Sigmoid colon (tissue), 4 donors: Measurements from ENCODE around the gene CAPN13.

ENCODE experiments used
- EP300 ChIP-seq, 4 donors: sonication (generic); formaldehyde crosslinking; IDR thresholded peaks; one replicate each; pipeline ENCODE4 v1.6.1; 2017; ENCODE audit warnings: antibody characterized with exemption in 4 of 4
- TF ChIP-seq, protein P1 (sequence below), 4 experiments: fragments of 450-650 bp in 3 of 4; fragments of 200-600 bp in 1 of 4; IDR thresholded peaks; one replicate each; pipeline ENCODE4 v1.5.1; 2016 to 2019; ENCODE audit warnings: antibody characterized with exemption in 4 of 4, mild to moderate bottlenecking in 3 of 4, moderate library complexity in 2 of 4

DNA sequence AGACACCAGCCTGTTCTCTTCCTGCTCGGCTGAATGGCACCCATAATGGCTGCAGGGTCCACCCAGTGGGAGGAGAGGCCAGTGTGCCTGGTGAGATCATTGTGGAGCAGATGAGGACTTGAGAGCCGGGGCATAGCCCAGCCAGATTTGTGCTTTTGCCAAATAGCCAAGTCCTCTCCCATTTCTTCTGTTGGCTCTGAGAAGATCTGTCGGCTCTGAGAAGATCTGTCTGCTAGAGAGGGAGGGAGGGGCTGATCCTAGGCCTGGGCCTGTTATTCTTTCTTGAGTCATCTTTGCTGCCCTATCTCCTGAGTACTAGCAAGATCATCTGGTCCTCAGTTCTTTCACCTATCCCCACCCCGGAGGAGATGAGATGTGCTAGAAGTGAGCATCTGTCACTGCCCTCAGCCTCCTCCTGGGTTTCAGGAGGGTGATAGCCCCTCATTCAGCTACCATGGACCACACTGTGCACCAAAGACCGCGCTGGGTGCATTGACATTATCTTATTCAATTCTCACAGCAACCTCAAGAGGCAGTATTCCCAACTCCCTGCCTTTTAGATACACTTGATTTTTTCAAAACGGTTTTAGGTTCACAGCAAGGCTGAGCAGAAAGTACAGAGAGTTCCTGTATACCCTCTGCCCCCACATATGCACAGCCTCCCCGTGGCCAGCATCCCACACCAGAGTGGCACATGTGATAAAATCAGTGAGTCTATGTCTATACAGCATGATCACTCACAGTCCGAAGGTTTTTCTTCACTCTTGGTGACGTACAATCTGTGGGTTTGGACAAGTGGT is 98.6 kb downstream of the CAPN13 start:
- TF ChIP-seq, protein P1, sequence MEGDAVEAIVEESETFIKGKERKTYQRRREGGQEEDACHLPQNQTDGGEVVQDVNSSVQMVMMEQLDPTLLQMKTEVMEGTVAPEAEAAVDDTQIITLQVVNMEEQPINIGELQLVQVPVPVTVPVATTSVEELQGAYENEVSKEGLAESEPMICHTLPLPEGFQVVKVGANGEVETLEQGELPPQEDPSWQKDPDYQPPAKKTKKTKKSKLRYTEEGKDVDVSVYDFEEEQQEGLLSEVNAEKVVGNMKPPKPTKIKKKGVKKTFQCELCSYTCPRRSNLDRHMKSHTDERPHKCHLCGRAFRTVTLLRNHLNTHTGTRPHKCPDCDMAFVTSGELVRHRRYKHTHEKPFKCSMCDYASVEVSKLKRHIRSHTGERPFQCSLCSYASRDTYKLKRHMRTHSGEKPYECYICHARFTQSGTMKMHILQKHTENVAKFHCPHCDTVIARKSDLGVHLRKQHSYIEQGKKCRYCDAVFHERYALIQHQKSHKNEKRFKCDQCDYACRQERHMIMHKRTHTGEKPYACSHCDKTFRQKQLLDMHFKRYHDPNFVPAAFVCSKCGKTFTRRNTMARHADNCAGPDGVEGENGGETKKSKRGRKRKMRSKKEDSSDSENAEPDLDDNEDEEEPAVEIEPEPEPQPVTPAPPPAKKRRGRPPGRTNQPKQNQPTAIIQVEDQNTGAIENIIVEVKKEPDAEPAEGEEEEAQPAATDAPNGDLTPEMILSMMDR (IDR thresholded peaks at IDR 0.05), result peak in 2 of 4 experiments; percentile 24 to 36
- no peak for TF ChIP-seq EP300 (IDR thresholded peaks at IDR 0.05)
